Natural killer cell (primary cell): Measurements from ENCODE around the gene ZNF276. TPM values are rescaled to one million over a fixed set of nuclear protein-coding genes. Genes with fewer than 3 reads are reported as not detected.

Experiments
- ATAC-seq, 3 donors: fragments of 150-1000 bp in 2 of 3; fragments of 200-7000 bp in 1 of 3; cut with Tn5 transposase; 1 replicate in 1 of 3; 2 replicates in 2 of 3; pipeline ENCODE4 v1.10.0; 2021; ENCODE audit warnings: mild to moderate bottlenecking in 2 of 3, moderate library complexity in 2 of 3
- DNase-seq, 2 donors: peaks; one replicate each; pipeline versions ENCODE4 v3.0.0 to v3.0.0-alpha.2; 2013 to 2021; ENCODE audit warnings: mixed read lengths in 1 of 2
- H3K27ac ChIP-seq: one replicate; pipeline ENCODE4 v1.5.1; 2013; ENCODE audit warnings: mild to moderate bottlenecking, low read length
- H3K27me3 ChIP-seq: one replicate; pipeline ENCODE4 v1.6.1; 2013; ENCODE audit warnings: low read length; ENCODE audit not compliant: control insufficient read depth, insufficient read depth
- H3K36me3 ChIP-seq: one replicate; pipeline ENCODE4 v1.6.1; 2013; ENCODE audit warnings: low read length; ENCODE audit not compliant: control insufficient read depth, insufficient read depth
- H3K4me1 ChIP-seq: one replicate; pipeline ENCODE4 v1.6.1; 2013; ENCODE audit warnings: low read length; ENCODE audit not compliant: control insufficient read depth, insufficient read depth
- H3K4me3 ChIP-seq: one replicate; pipeline ENCODE4 v1.5.1; 2013; ENCODE audit warnings: low read length
- H3K9me3 ChIP-seq: one replicate; pipeline ENCODE4 v1.6.1; 2013; ENCODE audit warnings: low read length; ENCODE audit not compliant: control insufficient read depth, insufficient read depth
- H3K27ac Mint-ChIP-seq, 2 donors: one replicate each; pipeline ENCODE4 v1.8.0; 2022; ENCODE audit warnings: mild to moderate bottlenecking in 2 of 2, mixed read lengths in 2 of 2, moderate library complexity in 1 of 2
- H3K27me3 Mint-ChIP-seq, 2 donors: one replicate each; pipeline ENCODE4 v1.8.0; 2022; ENCODE audit warnings: low read depth in 2 of 2, mixed read lengths in 2 of 2
- H3K36me3 Mint-ChIP-seq: one replicate; pipeline ENCODE4 v1.8.0; 2022; ENCODE audit warnings: mixed read lengths
- H3K4me1 Mint-ChIP-seq, 2 donors: one replicate each; pipeline ENCODE4 v1.8.0; 2022; ENCODE audit warnings: mixed read lengths in 2 of 2
- H3K4me3 Mint-ChIP-seq: one replicate; pipeline ENCODE4 v1.8.0; 2022; ENCODE audit warnings: mild to moderate bottlenecking, moderate library complexity, mixed read lengths
- H3K9me3 Mint-ChIP-seq, 2 donors: one replicate each; pipeline ENCODE4 v1.8.0; 2022; ENCODE audit warnings: mixed read lengths in 2 of 2
- CTCF ChIP-seq: fragments of 200-600 bp; IDR thresholded peaks from one replicate; pipeline ENCODE4 v1.8.0; 2022; ENCODE audit warnings: antibody characterized with exemption
- WGBS: methylation state at CpG from one replicate; pipeline ENCODE4 v1.1.7; 2013; ENCODE audit warnings: missing lambda C conversion rate; ENCODE audit not compliant: insufficient coverage; 5-methylcytosine and 5-hydroxymethylcytosine counted together
- intact Hi-C: fragments of 100-400 bp; cut with micrococcal nuclease; formaldehyde crosslinking; loops from one replicate; pipeline ENCODE4 v1.14.2; 2022
- total RNA-seq, 4 donors: library from RNA; stranded (reverse); fragments of 120-200 nt in 1 of 4; gene quantifications; one replicate each; pipeline versions ENCODE4 v1.2.3 to v1.2.4, GENCODE V29; 2013 to 2022

The ZNF276 gene
- total RNA-seq, 3 donors from 2014 or later (not counting 1 experiment from before 2014, with no cell fraction given), result 146 to 206 (median 186) TPM

GRCh38 chr16:89710709-89711564, 10.4 kb upstream of the ZNF276 start:
- no peak overlapping the region for H3K27ac ChIP-seq
- intact Hi-C loops, result no loop called here
- no peak for TF ChIP-seq CTCF
- no peaks in the 10 kb centered on the region for H3K27me3 Mint-ChIP-seq
- no peak overlapping the region for H3K27ac Mint-ChIP-seq
- peaks cover 3% of the 10 kb centered on the region in 2 donors for H3K4me1 Mint-ChIP-seq
- DNase-seq, result no peak
- H3K9me3 ChIP-seq, result no peaks in the 10 kb centered on the region
- no peaks in the 10 kb centered on the region for H3K36me3 ChIP-seq
- no peaks in the 10 kb centered on the region for H3K9me3 Mint-ChIP-seq
- H3K4me1 ChIP-seq, result peaks cover 23% of the 10 kb centered on the region
- no peak overlapping the region for H3K4me3 ChIP-seq
- 94% methylated on average over 63 of the region's 63 CpGs for WGBS
- no peaks in the 10 kb centered on the region for H3K36me3 Mint-ChIP-seq
- ATAC-seq, result no peak
- H3K4me3 Mint-ChIP-seq, result no peak overlapping the region
- no peaks in the 10 kb centered on the region for H3K27me3 ChIP-seq

- TF ChIP-seq CTCF, result no peak
- Histone ChIP-seq H3K4me3 (peak overlapping the region; percentile 24), H3K27me3 (no peaks in the 10 kb centered on the region), H3K4me1 (peaks cover 19% of the 10 kb centered on the region), H3K36me3 (no peaks in the 10 kb centered on the region), H3K27ac (no peak overlapping the region), H3K9me3 (no peaks in the 10 kb centered on the region)
- H3K27ac Mint-ChIP-seq, result no peak overlapping the region
- ATAC-seq (peak; percentile 94 to 97 (median 95)), DNase-seq (peak; percentile 50 to 85)
- 4% methylated on average over 44 of the region's 48 CpGs for WGBS
- no peaks in the 10 kb centered on the region for H3K36me3 Mint-ChIP-seq
- intact Hi-C loops, result no loop called here
- H3K4me3 Mint-ChIP-seq, result no peak overlapping the region
- H3K4me1 Mint-ChIP-seq, result no peaks in the 10 kb centered on the region
- no peaks in the 10 kb centered on the region for H3K9me3 Mint-ChIP-seq
- H3K27me3 Mint-ChIP-seq, result no peaks in the 10 kb centered on the region
Observed at GRCh38 chr16:89711601-89712273, 9.6 kb upstream of the ZNF276 start.

GRCh38 chr16:89712274-89712781, 9.0 kb upstream of the ZNF276 start:
- Histone ChIP-seq H3K9me3 (no peaks in the 10 kb centered on the region), H3K27ac (no peak overlapping the region), H3K36me3 (no peaks in the 10 kb centered on the region), H3K4me1 (peaks cover 19% of the 10 kb centered on the region), H3K4me3 (peak overlapping the region; percentile 18), H3K27me3 (no peaks in the 10 kb centered on the region)
- TF ChIP-seq CTCF, result no peak
- DNase-seq, result no peak
- H3K4me3 Mint-ChIP-seq, result peak overlapping the region; percentile 53
- H3K9me3 Mint-ChIP-seq, result no peaks in the 10 kb centered on the region
- ATAC-seq, result no peak
- H3K4me1 Mint-ChIP-seq, result peaks cover 0 to 3% of the 10 kb centered on the region in 2 donors
- H3K36me3 Mint-ChIP-seq, result no peaks in the 10 kb centered on the region
- no peaks in the 10 kb centered on the region for H3K27me3 Mint-ChIP-seq
- WGBS, result 13% methylated on average over 18 of the region's 22 CpGs
- H3K27ac Mint-ChIP-seq, result no peak overlapping the region
- intact Hi-C loops, result no loop called here
